ENCODE data around the gene VRK2.

The VRK2 gene

GRCh38 chr2:58019229-58019628 lies 27.4 kb upstream of the VRK2 start:
- H2AK5ac ChIP-seq (ENCODE audit: low read depth, low read length), result no peak overlapping the region
- no peaks in the 10 kb centered on the region for H3K36me3 ChIP-seq (replicated peaks in 1 of 2; ENCODE audit: control insufficient read depth in 2 of 2, insufficient read depth in 2 of 2, low read length in 2 of 2)
- H3K9ac ChIP-seq (ENCODE audit: low read depth, low read length, poor library complexity), result no peak overlapping the region
- no peak overlapping the region for H3K27ac ChIP-seq (replicated peaks; ENCODE audit: low read length)
- H2BK15ac ChIP-seq (ENCODE audit: low read length), result no peak overlapping the region
- H4K91ac ChIP-seq (ENCODE audit: low read depth, low read length, poor library complexity), result no peak overlapping the region
- no peaks in the 10 kb centered on the region for H3K9me3 ChIP-seq (replicated peaks in 1 of 2; ENCODE audit: control insufficient read depth in 2 of 2, insufficient read depth in 1 of 2, low read depth in 1 of 2, low read length in 2 of 2)
- H2BK12ac ChIP-seq (ENCODE audit: low read length), result no peak overlapping the region
- no peak for DNase-seq (ENCODE audit: low spot score)
- H3K79me1 ChIP-seq (ENCODE audit: low read depth, low read length), result no peaks in the 10 kb centered on the region
- H3K4me3 ChIP-seq (ENCODE audit: low read length in 2 of 2), result no peak overlapping the region
- WGBS, 2 donors (ENCODE audit: extremely low coverage in 2 of 2, insufficient read length in 2 of 2, insufficient replicate concordance in 1 of 2), result no CpG with 5 or more reads among the region's 1 CpG
- H2BK5ac ChIP-seq (ENCODE audit: low read length), result no peak overlapping the region
- H2BK120ac ChIP-seq (ENCODE audit: low read depth, low read length), result no peak overlapping the region
- no peak overlapping the region for H2AFZ ChIP-seq (ENCODE audit: low read length)
- no peaks in the 10 kb centered on the region for H3K4me1 ChIP-seq (ENCODE audit: control insufficient read depth in 2 of 2, insufficient read depth in 1 of 2, low read depth in 1 of 2, low read length in 2 of 2)
- H3K18ac ChIP-seq (ENCODE audit: low read length), result no peak overlapping the region
- H3K23ac ChIP-seq (ENCODE audit: low read depth, low read length, poor library complexity), result no peak overlapping the region
- no peak overlapping the region for H3K4ac ChIP-seq (ENCODE audit: low read length)
- H3K14ac ChIP-seq (ENCODE audit: low read length), result no peak overlapping the region
- no peak overlapping the region for H4K8ac ChIP-seq (ENCODE audit: low read depth, low read length)
- no peak overlapping the region for H3K4me2 ChIP-seq (ENCODE audit: insufficient read depth, low read length, poor library complexity, severe bottlenecking)
- no peaks in the 10 kb centered on the region for H3K27me3 ChIP-seq (ENCODE audit: control insufficient read depth in 3 of 3, insufficient read depth in 3 of 3, low read depth in 1 of 3, low read length in 3 of 3)

GRCh38 chr2:58025150-58025933 lies 21.3 kb upstream of the VRK2 start:
- no peaks in the 10 kb centered on the region for H3K36me3 ChIP-seq (replicated peaks in 1 of 2; ENCODE audit: control insufficient read depth in 2 of 2, insufficient read depth in 2 of 2, low read length in 2 of 2)
- H4K8ac ChIP-seq (ENCODE audit: low read depth, low read length), result no peak overlapping the region
- no peak overlapping the region for H2BK120ac ChIP-seq (ENCODE audit: low read depth, low read length)
- no peaks in the 10 kb centered on the region for H3K9me3 ChIP-seq (replicated peaks in 1 of 2; ENCODE audit: control insufficient read depth in 2 of 2, insufficient read depth in 1 of 2, low read depth in 1 of 2, low read length in 2 of 2)
- no peak overlapping the region for H3K14ac ChIP-seq (ENCODE audit: low read length)
- no peak overlapping the region for H3K27ac ChIP-seq (replicated peaks; ENCODE audit: low read length)
- H4K91ac ChIP-seq (ENCODE audit: low read depth, low read length, poor library complexity), result no peak overlapping the region
- no peak overlapping the region for H3K9ac ChIP-seq (ENCODE audit: low read depth, low read length, poor library complexity)
- H2AK5ac ChIP-seq (ENCODE audit: low read depth, low read length), result no peak overlapping the region
- no peak overlapping the region for H3K18ac ChIP-seq (ENCODE audit: low read length)
- H2BK12ac ChIP-seq (ENCODE audit: low read length), result no peak overlapping the region
- H3K23ac ChIP-seq (ENCODE audit: low read depth, low read length, poor library complexity), result no peak overlapping the region
- no peak overlapping the region for H3K4me3 ChIP-seq (ENCODE audit: low read length in 2 of 2)
- H3K27me3 ChIP-seq (ENCODE audit: control insufficient read depth in 3 of 3, insufficient read depth in 3 of 3, low read depth in 1 of 3, low read length in 3 of 3), result no peaks in the 10 kb centered on the region
- no peak overlapping the region for H3K4ac ChIP-seq (ENCODE audit: low read length)
- H2BK5ac ChIP-seq (ENCODE audit: low read length), result no peak overlapping the region
- no peaks in the 10 kb centered on the region for H3K79me1 ChIP-seq (ENCODE audit: low read depth, low read length)
- no peak overlapping the region for H3K4me2 ChIP-seq (ENCODE audit: insufficient read depth, low read length, poor library complexity, severe bottlenecking)
- H2AFZ ChIP-seq (ENCODE audit: low read length), result no peak overlapping the region
- H3K4me1 ChIP-seq (ENCODE audit: control insufficient read depth in 2 of 2, insufficient read depth in 1 of 2, low read depth in 1 of 2, low read length in 2 of 2), result no peaks in the 10 kb centered on the region
- no peak overlapping the region for H2BK15ac ChIP-seq (ENCODE audit: low read length)
- DNase-seq (ENCODE audit: low spot score), result no peak
- WGBS, 2 donors (ENCODE audit: extremely low coverage in 2 of 2, insufficient read length in 2 of 2, insufficient replicate concordance in 1 of 2), result no CpG with 5 or more reads among the region's 2 CpGs

- no peak overlapping the region for H3K4me2 ChIP-seq (ENCODE audit: insufficient read depth, low read length, poor library complexity, severe bottlenecking)
- no peak overlapping the region for H2AFZ ChIP-seq (ENCODE audit: low read length)
- H3K27ac ChIP-seq (replicated peaks; ENCODE audit: low read length), result no peak overlapping the region
- H2BK15ac ChIP-seq (ENCODE audit: low read length), result no peak overlapping the region
- no peak overlapping the region for H4K8ac ChIP-seq (ENCODE audit: low read depth, low read length)
- no peak overlapping the region for H2BK12ac ChIP-seq (ENCODE audit: low read length)
- H3K14ac ChIP-seq (ENCODE audit: low read length), result no peak overlapping the region
- no peak overlapping the region for H3K4me3 ChIP-seq (ENCODE audit: low read length in 2 of 2)
- H3K9me3 ChIP-seq (replicated peaks in 1 of 2; ENCODE audit: control insufficient read depth in 2 of 2, insufficient read depth in 1 of 2, low read depth in 1 of 2, low read length in 2 of 2), result no peaks in the 10 kb centered on the region
- no peak overlapping the region for H2BK120ac ChIP-seq (ENCODE audit: low read depth, low read length)
- H2AK5ac ChIP-seq (ENCODE audit: low read depth, low read length), result no peak overlapping the region
- H3K4me1 ChIP-seq (ENCODE audit: control insufficient read depth in 2 of 2, insufficient read depth in 1 of 2, low read depth in 1 of 2, low read length in 2 of 2), result no peaks in the 10 kb centered on the region
- H2BK5ac ChIP-seq (ENCODE audit: low read length), result no peak overlapping the region
- no peak overlapping the region for H3K23ac ChIP-seq (ENCODE audit: low read depth, low read length, poor library complexity)
- no peaks in the 10 kb centered on the region for H3K27me3 ChIP-seq (ENCODE audit: control insufficient read depth in 3 of 3, insufficient read depth in 3 of 3, low read depth in 1 of 3, low read length in 3 of 3)
- DNase-seq (ENCODE audit: low spot score), result no peak
- no peaks in the 10 kb centered on the region for H3K79me1 ChIP-seq (ENCODE audit: low read depth, low read length)
- H3K4ac ChIP-seq (ENCODE audit: low read length), result no peak overlapping the region
- no peak overlapping the region for H3K18ac ChIP-seq (ENCODE audit: low read length)
- no peak overlapping the region for H4K91ac ChIP-seq (ENCODE audit: low read depth, low read length, poor library complexity)
- H3K36me3 ChIP-seq (replicated peaks in 1 of 2; ENCODE audit: control insufficient read depth in 2 of 2, insufficient read depth in 2 of 2, low read length in 2 of 2), result no peaks in the 10 kb centered on the region
- no peak overlapping the region for H3K9ac ChIP-seq (ENCODE audit: low read depth, low read length, poor library complexity)
Observed at GRCh38 chr2:58027029-58027428, 19.6 kb upstream of the VRK2 start.

- H2AFZ ChIP-seq (ENCODE audit: low read length), result no peak overlapping the region
- no peak overlapping the region for H2AK5ac ChIP-seq (ENCODE audit: low read depth, low read length)
- no peak for DNase-seq (ENCODE audit: low spot score)
- H3K4me1 ChIP-seq (ENCODE audit: control insufficient read depth in 2 of 2, insufficient read depth in 1 of 2, low read depth in 1 of 2, low read length in 2 of 2), result no peaks in the 10 kb centered on the region
- no peak overlapping the region for H3K4ac ChIP-seq (ENCODE audit: low read length)
- no peak overlapping the region for H3K9ac ChIP-seq (ENCODE audit: low read depth, low read length, poor library complexity)
- no peak overlapping the region for H3K23ac ChIP-seq (ENCODE audit: low read depth, low read length, poor library complexity)
- WGBS, 2 donors (ENCODE audit: extremely low coverage in 2 of 2, insufficient read length in 2 of 2, insufficient replicate concordance in 1 of 2), result no CpG with 5 or more reads among the region's 1 CpG
- no peaks in the 10 kb centered on the region for H3K27me3 ChIP-seq (ENCODE audit: control insufficient read depth in 3 of 3, insufficient read depth in 3 of 3, low read depth in 1 of 3, low read length in 3 of 3)
- H2BK15ac ChIP-seq (ENCODE audit: low read length), result no peak overlapping the region
- no peak overlapping the region for H2BK5ac ChIP-seq (ENCODE audit: low read length)
- no peak overlapping the region for H2BK12ac ChIP-seq (ENCODE audit: low read length)
- H3K18ac ChIP-seq (ENCODE audit: low read length), result no peak overlapping the region
- H4K91ac ChIP-seq (ENCODE audit: low read depth, low read length, poor library complexity), result no peak overlapping the region
- H3K4me3 ChIP-seq (ENCODE audit: low read length in 2 of 2), result no peak overlapping the region
- no peak overlapping the region for H4K8ac ChIP-seq (ENCODE audit: low read depth, low read length)
- H3K9me3 ChIP-seq (replicated peaks in 1 of 2; ENCODE audit: control insufficient read depth in 2 of 2, insufficient read depth in 1 of 2, low read depth in 1 of 2, low read length in 2 of 2), result no peaks in the 10 kb centered on the region
- no peak overlapping the region for H3K27ac ChIP-seq (replicated peaks; ENCODE audit: low read length)
- H2BK120ac ChIP-seq (ENCODE audit: low read depth, low read length), result no peak overlapping the region
- H3K4me2 ChIP-seq (ENCODE audit: insufficient read depth, low read length, poor library complexity, severe bottlenecking), result no peak overlapping the region
- H3K79me1 ChIP-seq (ENCODE audit: low read depth, low read length), result no peaks in the 10 kb centered on the region
- H3K36me3 ChIP-seq (replicated peaks in 1 of 2; ENCODE audit: control insufficient read depth in 2 of 2, insufficient read depth in 2 of 2, low read length in 2 of 2), result no peaks in the 10 kb centered on the region
- H3K14ac ChIP-seq (ENCODE audit: low read length), result no peak overlapping the region
Observed at GRCh38 chr2:58030771-58031170, 15.8 kb upstream of the VRK2 start.

All from neuronal stem cell (in vitro differentiated cells).